Measurements from ENCODE around the gene TMEM221.
"Not testable (repeated sequence)": the region's sequence is repeated elsewhere in the genome, so short reads cannot be mapped to it uniquely, and the experiment has no call there.

DNA sequence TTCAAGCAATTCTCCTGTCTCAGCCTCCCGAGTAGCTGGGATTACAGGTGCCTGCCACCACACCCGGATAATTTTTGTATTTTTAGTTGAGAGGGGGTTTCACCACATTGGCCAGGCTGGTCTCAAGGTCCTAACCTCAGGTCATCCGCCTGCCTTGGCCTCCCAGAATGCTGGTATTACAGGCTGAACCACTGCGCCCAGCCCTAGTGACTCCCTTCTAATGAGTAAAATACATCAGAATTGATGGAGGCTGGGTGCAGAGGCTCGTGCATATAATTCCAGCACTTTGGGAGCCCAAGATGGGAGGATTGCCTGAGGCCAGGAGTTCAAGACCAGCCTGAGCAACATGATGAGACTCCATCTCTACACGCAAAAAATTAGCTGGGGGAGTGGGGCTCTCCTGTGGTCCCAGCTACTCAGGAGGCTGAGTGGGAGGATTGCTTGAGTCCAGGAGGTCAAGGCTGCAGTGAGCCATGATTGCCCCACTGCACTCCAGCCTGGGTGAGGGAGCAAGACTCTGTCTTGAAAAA is 26.6 kb upstream of the TMEM221 start:
- TF ChIP-seq, protein P1, sequence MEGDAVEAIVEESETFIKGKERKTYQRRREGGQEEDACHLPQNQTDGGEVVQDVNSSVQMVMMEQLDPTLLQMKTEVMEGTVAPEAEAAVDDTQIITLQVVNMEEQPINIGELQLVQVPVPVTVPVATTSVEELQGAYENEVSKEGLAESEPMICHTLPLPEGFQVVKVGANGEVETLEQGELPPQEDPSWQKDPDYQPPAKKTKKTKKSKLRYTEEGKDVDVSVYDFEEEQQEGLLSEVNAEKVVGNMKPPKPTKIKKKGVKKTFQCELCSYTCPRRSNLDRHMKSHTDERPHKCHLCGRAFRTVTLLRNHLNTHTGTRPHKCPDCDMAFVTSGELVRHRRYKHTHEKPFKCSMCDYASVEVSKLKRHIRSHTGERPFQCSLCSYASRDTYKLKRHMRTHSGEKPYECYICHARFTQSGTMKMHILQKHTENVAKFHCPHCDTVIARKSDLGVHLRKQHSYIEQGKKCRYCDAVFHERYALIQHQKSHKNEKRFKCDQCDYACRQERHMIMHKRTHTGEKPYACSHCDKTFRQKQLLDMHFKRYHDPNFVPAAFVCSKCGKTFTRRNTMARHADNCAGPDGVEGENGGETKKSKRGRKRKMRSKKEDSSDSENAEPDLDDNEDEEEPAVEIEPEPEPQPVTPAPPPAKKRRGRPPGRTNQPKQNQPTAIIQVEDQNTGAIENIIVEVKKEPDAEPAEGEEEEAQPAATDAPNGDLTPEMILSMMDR (IDR thresholded peaks at IDR 0.05) = not testable (repeated sequence)
- not testable (repeated sequence) for TF ChIP-seq POLR2A (IDR thresholded peaks at IDR 0.05)
